GM18502 (cell line): ENCODE data around the gene DUOX1.
"Not testable (repeated sequence)": the region's sequence is repeated elsewhere in the genome, so short reads cannot be mapped to it uniquely, and the experiment has no call there.

ENCODE experiments used
- ATAC-seq: cut with Tn5 transposase; IDR thresholded peaks from one replicate; pipeline ENCODE4 v1.9.1; 2021; ENCODE audit warnings: mild to moderate bottlenecking; ENCODE audit not compliant: unreplicated experiment, poor library complexity

DUOX1 gene

GRCh38 chr15:45120081-45120972, 9.5 kb upstream of the DUOX1 start:
- no peak for ATAC-seq

GRCh38 chr15:45121020-45121419, 8.8 kb upstream of the DUOX1 start:
- no peak for ATAC-seq

- ATAC-seq = no peak
Measured at GRCh38 chr15:45121706-45122417, 7.9 kb upstream of the DUOX1 start.

GRCh38 chr15:45122719-45123118, 7.1 kb upstream of the DUOX1 start:
- ATAC-seq = no peak

GRCh38 chr15:45123397-45123796, 6.4 kb upstream of the DUOX1 start:
- no peak for ATAC-seq

GRCh38 chr15:45126535-45127158, 3.1 kb upstream of the DUOX1 start:
- no peak for ATAC-seq

- no peak for ATAC-seq
Measured at GRCh38 chr15:45128971-45129639, 689 bp upstream of the DUOX1 start.

- ATAC-seq = no peak
Measured at GRCh38 chr15:45130291-45131000, 652 bp downstream of the DUOX1 start.

- ATAC-seq = no peak
Measured at GRCh38 chr15:45131510-45131909, 1.7 kb downstream of the DUOX1 start.

GRCh38 chr15:45132844-45133560, 3.2 kb downstream of the DUOX1 start:
- ATAC-seq = no peak

GRCh38 chr15:45133561-45133920, 3.7 kb downstream of the DUOX1 start:
- no peak for ATAC-seq

- ATAC-seq = no peak
Measured at GRCh38 chr15:45134046-45134445, 4.3 kb downstream of the DUOX1 start.

- no peak for ATAC-seq
Measured at GRCh38 chr15:45134682-45135604, 5.1 kb downstream of the DUOX1 start.

GRCh38 chr15:45135705-45136377, 6.0 kb downstream of the DUOX1 start:
- not testable (repeated sequence) for ATAC-seq

- no peak for ATAC-seq
Measured at GRCh38 chr15:45136378-45136764, 6.6 kb downstream of the DUOX1 start.

GRCh38 chr15:45137703-45138102, 7.9 kb downstream of the DUOX1 start:
- no peak for ATAC-seq

GRCh38 chr15:45138814-45139765, 9.3 kb downstream of the DUOX1 start:
- no peak for ATAC-seq
